NCI-H187 treated with DMSO at 0.1 percent for 48 hours (cell line): ENCODE measurements around the gene ZNF684.
"Not testable (repeated sequence)": the region's sequence is repeated elsewhere in the genome, so short reads cannot be mapped to it uniquely, and the experiment has no call there.

Source experiments
- DNase-seq: peaks from one replicate; lab custom pipeline; 2025; lab: John Stamatoyannopoulos, UW

The ZNF684 gene

DNA sequence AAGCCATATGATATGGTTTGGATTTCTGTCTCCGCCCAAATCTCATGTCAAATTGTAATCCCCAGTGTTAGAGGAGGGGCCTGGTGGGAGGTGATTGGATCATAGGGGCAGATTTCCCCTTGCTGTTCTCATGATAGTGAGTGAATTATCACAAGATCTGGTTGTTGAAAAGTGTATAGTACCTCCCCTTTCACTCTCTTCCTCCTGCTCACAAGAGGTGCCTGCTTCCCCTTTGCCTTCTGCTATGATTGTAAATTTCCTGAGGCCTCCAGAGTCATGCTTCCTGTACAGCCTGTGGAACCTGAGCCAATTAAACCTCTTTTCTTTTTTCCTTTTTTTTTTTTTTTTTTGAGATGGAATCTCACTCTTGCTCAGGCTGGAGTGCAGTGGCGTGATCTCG is 43.4 kb downstream of the ZNF684 start:
- DNase-seq, result not testable (repeated sequence)

- no peak for DNase-seq
These were observed 43.9 kb downstream of the ZNF684 start for GRCh38 chr1:40575336-40575735.

DNA sequence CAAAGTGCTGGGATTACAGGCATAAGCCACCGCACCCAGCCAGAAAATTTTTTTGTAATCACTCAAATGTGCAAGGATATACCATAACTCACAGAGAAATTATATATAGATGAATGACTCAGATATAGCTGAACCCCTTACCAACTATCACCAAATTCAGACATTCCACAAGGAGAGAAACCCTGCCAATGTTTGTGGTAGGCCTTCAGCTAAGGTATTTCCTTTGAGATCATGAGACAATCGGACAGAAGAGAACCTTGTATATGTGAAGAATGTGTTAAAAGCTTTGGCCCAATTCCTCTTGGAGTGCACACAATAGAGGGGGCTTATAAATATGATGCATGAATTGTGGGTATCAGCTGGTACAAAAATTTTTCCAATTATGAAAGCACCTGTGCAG is 50.7 kb downstream of the ZNF684 start:
- DNase-seq, result no peak

DNA sequence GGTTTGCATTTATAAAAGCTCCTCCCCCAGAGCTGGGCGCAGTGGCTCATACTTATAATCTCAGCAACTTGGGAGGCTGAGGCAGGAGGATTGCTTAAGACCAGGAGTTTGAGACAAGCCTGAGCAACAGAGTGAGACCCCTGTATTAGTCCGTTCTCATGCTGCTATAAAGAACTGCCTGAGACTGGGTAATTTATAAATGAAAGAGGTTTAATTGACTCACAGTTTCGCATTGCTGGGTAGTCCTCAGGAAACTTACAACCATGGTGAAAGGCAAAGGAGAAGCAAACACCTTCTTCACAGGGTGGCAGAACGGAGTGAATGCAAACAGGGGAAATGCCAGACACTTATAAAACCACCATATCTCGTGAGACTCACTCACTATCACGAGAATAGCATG is 52.5 kb downstream of the ZNF684 start:
- no peak for DNase-seq

- DNase-seq, result no peak
These were observed 57.1 kb downstream of the ZNF684 start for GRCh38 chr1:40588586-40588985.

GRCh38 chr1:40592107-40592803 is 60.8 kb downstream of the ZNF684 start:
- no peak for DNase-seq

DNA sequence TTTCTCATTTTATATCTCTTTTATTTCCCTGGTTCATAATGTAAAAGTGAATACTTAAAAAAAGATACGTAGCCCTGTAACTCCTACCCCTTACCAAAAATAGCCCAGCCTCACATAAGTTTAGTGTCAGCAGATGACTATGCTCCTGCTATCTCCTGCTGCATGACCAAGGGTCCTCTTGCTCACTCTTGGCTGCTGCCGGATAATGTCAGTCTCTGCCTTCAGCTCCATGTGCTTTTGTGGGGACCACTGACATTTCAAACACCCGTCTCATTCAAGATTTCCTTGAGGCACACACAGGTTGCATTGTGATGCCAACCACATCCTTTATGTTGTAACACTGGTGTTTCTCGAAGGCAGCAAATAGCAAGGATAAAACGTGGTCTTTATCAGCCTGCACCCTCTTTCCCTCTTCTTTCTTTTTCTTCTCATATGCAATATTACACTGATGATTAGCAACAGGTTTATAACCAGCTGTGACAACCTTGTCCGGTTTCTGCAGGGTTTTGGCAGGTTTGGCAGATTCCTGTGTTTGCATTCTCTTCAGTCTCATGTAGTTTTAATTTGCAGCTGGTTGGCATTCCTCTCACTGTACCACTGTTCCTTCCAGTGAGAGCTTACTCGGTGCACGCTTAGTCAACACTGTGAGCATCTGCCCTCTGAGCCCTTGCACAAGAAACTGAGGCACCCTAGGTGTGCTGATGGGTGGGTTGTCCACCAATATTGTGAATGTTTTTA is 62.2 kb downstream of the ZNF684 start:
- DNase-seq, result no peak

DNA sequence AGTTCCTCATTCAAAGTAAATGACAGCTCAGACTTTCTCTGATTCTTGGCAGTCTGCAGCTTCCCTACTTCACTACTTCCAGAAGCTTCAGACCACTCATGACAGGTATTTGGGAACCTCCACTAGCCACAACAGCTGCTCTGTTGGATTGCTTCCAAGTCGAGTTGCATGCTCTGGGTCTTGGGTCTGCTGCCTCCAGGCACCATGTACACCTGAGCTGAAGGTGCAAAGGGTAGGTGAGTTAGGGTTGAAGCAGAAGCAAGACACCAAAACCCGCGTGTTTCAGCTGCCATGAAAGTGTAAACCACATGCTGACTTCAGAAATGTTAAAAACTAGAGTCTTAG is 62.7 kb downstream of the ZNF684 start:
- DNase-seq, result no peak

DNA sequence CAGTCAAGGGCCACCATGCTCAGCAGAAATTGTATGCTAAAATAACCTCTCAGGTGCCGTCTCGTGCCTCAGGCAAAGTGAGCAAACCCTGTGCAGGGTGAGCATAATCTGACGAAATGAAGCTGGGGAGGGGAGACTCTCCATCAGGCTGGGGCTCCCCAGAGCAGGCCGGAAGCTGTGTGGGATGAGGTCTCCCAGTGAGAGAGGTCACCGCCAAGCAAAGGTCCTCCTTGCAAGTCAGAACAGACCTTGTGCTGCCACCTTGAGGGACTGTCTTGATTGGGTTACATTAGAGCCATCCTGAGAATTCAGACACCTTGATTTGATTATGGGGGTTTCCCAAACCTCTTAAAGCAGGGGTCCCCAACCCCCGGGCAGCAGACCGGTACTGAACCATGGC is 64.2 kb downstream of the ZNF684 start:
- no peak for DNase-seq
